Measurements from ENCODE around the gene C11orf91.

DNA sequence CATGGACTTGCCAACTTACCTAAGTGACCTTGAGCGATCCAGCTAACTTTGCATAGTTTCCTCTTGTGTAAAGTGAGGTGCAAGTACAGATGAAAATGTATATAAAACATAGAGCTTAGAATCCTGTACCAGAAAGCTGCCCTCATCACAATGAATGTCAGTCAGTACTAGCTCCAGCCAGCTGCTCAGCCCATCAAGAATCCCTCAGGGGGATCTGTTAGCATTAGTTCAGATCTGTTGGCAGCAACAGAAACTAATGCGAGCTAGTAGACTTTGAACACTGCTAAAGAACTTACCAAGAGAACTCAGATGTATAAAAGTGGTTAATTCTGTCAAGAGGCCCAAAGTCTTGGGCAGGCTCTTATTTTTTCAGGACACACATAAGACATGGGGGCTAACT is 6.3 kb upstream of the C11orf91 start:
- TF ChIP-seq, protein P1, sequence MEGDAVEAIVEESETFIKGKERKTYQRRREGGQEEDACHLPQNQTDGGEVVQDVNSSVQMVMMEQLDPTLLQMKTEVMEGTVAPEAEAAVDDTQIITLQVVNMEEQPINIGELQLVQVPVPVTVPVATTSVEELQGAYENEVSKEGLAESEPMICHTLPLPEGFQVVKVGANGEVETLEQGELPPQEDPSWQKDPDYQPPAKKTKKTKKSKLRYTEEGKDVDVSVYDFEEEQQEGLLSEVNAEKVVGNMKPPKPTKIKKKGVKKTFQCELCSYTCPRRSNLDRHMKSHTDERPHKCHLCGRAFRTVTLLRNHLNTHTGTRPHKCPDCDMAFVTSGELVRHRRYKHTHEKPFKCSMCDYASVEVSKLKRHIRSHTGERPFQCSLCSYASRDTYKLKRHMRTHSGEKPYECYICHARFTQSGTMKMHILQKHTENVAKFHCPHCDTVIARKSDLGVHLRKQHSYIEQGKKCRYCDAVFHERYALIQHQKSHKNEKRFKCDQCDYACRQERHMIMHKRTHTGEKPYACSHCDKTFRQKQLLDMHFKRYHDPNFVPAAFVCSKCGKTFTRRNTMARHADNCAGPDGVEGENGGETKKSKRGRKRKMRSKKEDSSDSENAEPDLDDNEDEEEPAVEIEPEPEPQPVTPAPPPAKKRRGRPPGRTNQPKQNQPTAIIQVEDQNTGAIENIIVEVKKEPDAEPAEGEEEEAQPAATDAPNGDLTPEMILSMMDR (IDR thresholded peaks at IDR 0.05): no peak
- TF ChIP-seq TCF7L2 (IDR thresholded peaks at IDR 0.05; ENCODE audit: low read depth, low read length): no peak
